Liver (tissue), 9 donors: ENCODE results near the gene SLC49A4. TPM values are rescaled to one million over a fixed set of nuclear protein-coding genes. Genes with fewer than 3 reads are reported as not detected.

ENCODE experiments used
- DNase-seq: peaks from one replicate; pipeline ENCODE4 v3.0.0-alpha.2; 2017; ENCODE audit warnings: low spot score
- H3K27ac ChIP-seq, 2 donors: one replicate each; pipeline ENCODE4 v1.7.0; 2013; ENCODE audit warnings: inconsistent platforms in 2 of 2, low read length in 2 of 2, control low read depth in 1 of 2, low read depth in 1 of 2, mild to moderate bottlenecking in 1 of 2
- H3K27me3 ChIP-seq, 4 donors: one replicate each; pipeline versions ENCODE4 v1.6.1 to v1.7.0; 2013; ENCODE audit warnings: low read length in 3 of 4, inconsistent platforms in 1 of 4, mild to moderate bottlenecking in 1 of 4, moderate library complexity in 1 of 4; ENCODE audit not compliant: control insufficient read depth in 4 of 4, insufficient read depth in 4 of 4
- H3K36me3 ChIP-seq, 4 donors: one replicate each; pipeline versions ENCODE4 v1.6.1 to v1.7.0; 2013; ENCODE audit warnings: low read length in 3 of 4, mild to moderate bottlenecking in 3 of 4, low read depth in 1 of 4, moderate library complexity in 1 of 4; ENCODE audit not compliant: control insufficient read depth in 4 of 4, insufficient read depth in 3 of 4
- H3K4me1 ChIP-seq, 4 donors: one replicate each; pipeline versions ENCODE4 v1.6.1 to v1.7.0; 2013; ENCODE audit warnings: low read length in 3 of 4, mild to moderate bottlenecking in 3 of 4, moderate library complexity in 1 of 4; ENCODE audit not compliant: control insufficient read depth in 4 of 4, insufficient read depth in 4 of 4
- H3K4me3 ChIP-seq, 3 donors: one replicate each; pipeline versions ENCODE4 v1.6.1 to v1.7.0; 2013; ENCODE audit warnings: low read length in 3 of 3, control low read depth in 1 of 3, low read depth in 1 of 3, mild to moderate bottlenecking in 1 of 3
- H3K9ac ChIP-seq, 2 donors: one replicate each; pipeline ENCODE4 v1.7.0; 2013; ENCODE audit warnings: low read length in 2 of 2, mild to moderate bottlenecking in 2 of 2, moderate library complexity in 2 of 2, control low read depth in 1 of 2, low read depth in 1 of 2
- H3K9me3 ChIP-seq, 4 donors: one replicate each; pipeline versions ENCODE4 v1.6.1 to v1.7.0; 2013; ENCODE audit warnings: low read length in 3 of 4; ENCODE audit not compliant: control insufficient read depth in 4 of 4
- ATF3 ChIP-seq: IDR thresholded peaks from 2 replicates; pipeline ENCODE4 v1.6.1; 2016; ENCODE audit warnings: antibody characterized with exemption
- CTCF ChIP-seq: fragments of 150-350 bp; IDR thresholded peaks from 2 replicates; pipeline ENCODE4 v1.5.1; 2017; ENCODE audit warnings: improper control_type of control experiment, low read depth, low read length; ENCODE audit not compliant: missing input control
- EGR1 ChIP-seq, 2 donors: IDR thresholded peaks; 2 replicates each; pipeline ENCODE4 v1.6.1; 2016 to 2018; ENCODE audit warnings: antibody characterized with exemption in 2 of 2, low read depth in 2 of 2
- FOXA1 ChIP-seq: IDR thresholded peaks from 2 replicates; pipeline ENCODE4 v1.6.1; 2016; ENCODE audit warnings: antibody characterized with exemption
- FOXA2 ChIP-seq: IDR thresholded peaks from 2 replicates; pipeline ENCODE4 v1.6.1; 2016; ENCODE audit warnings: antibody characterized with exemption
- GABPA ChIP-seq, 2 donors: IDR thresholded peaks in 1 of 2; conservative IDR thresholded peaks in 1 of 2; 2 replicates each; pipeline ENCODE4 v1.6.1; 2016; ENCODE audit warnings: antibody characterized with exemption in 2 of 2, mild to moderate bottlenecking in 1 of 2, moderate library complexity in 1 of 2
- HNF4A ChIP-seq, 2 donors: conservative IDR thresholded peaks; 2 replicates each; pipeline ENCODE4 v1.6.1; 2016; ENCODE audit warnings: antibody characterized with exemption in 2 of 2, mild to moderate bottlenecking in 2 of 2
- HNF4G ChIP-seq: IDR thresholded peaks from 2 replicates; pipeline ENCODE4 v1.6.1; 2016; ENCODE audit warnings: antibody characterized with exemption
- MAX ChIP-seq: IDR thresholded peaks from 2 replicates; pipeline ENCODE4 v1.6.1; 2016; ENCODE audit warnings: antibody characterized with exemption
- REST ChIP-seq: IDR thresholded peaks from 2 replicates; pipeline ENCODE4 v1.6.1; 2016; ENCODE audit warnings: antibody characterized with exemption, mild to moderate bottlenecking
- RXRA ChIP-seq, 2 donors: IDR thresholded peaks; 2 replicates each; pipeline ENCODE4 v1.6.1; 2017 to 2018; ENCODE audit warnings: antibody characterized with exemption in 2 of 2, mild to moderate bottlenecking in 1 of 2
- TAF1 ChIP-seq: conservative IDR thresholded peaks from 2 replicates; pipeline ENCODE4 v1.6.1; 2016; ENCODE audit warnings: antibody characterized with exemption, mild to moderate bottlenecking
- YY1 ChIP-seq: IDR thresholded peaks from 2 replicates; pipeline ENCODE4 v1.6.1; 2016; ENCODE audit warnings: antibody characterized with exemption, mild to moderate bottlenecking
- WGBS: extraction: QIAGEN DNeasy Blood & Tissue Kit; methylation state at CpG from one replicate; pipeline ENCODE4 v1.1.7; 2013; 5-methylcytosine and 5-hydroxymethylcytosine counted together
- polyA plus RNA-seq, 2 donors: library from polyadenylated mRNA; stranded (reverse) in 1 of 2; unstranded in 1 of 2; fragments of 200-250 nt in 1 of 2; fragments of >200 nt in 1 of 2; fragmentation: Nextera tagmentation in 1 of 2; extraction: Ambion mirVana in 1 of 2; gene quantifications; one replicate each; pipeline versions ENCODE4 v1.2.1 to v1.2.3, GENCODE V29; 2013 to 2015
- total RNA-seq, 2 donors: library from RNA; depleted of rRNA; stranded (reverse); fragments of >200 nt; gene quantifications; one replicate each; pipeline ENCODE4 v1.2.3, GENCODE V29; 2014
- donor health status: healthy.
- donor health status: healthy.
- donor health status: healthy.
- donor health status: healthy.
- donor health status: healthy.

Gene SLC49A4
- total and polyA plus RNA-seq, 4 donors = 3.3 to 11.1 (median 6.3) TPM

- no peaks in the 10 kb centered on the region for H3K36me3 ChIP-seq
- no peaks in the 10 kb centered on the region for H3K9me3 ChIP-seq
- no peak overlapping the region for H3K9ac ChIP-seq
- no peaks in the 10 kb centered on the region for H3K4me1 ChIP-seq
- no peak for DNase-seq
- no peak for TF ChIP-seq REST
- no peak for TF ChIP-seq RXRA (IDR thresholded peaks at IDR 0.05)
- TF ChIP-seq FOXA1 = no peak
- TF ChIP-seq CTCF = no peak
- no peak for TF ChIP-seq FOXA2
- no peak for TF ChIP-seq YY1
- no peak for TF ChIP-seq ATF3
- no peak for TF ChIP-seq TAF1
- no peak for TF ChIP-seq HNF4G
- TF ChIP-seq MAX = no peak
- no peak overlapping the region for H3K4me3 ChIP-seq
- H3K27ac ChIP-seq = no peak overlapping the region
- H3K27me3 ChIP-seq = peaks cover 0 to 7% (median 0%) of the 10 kb centered on the region in 4 donors
- 84% methylated on average over 17 of the region's 17 CpGs for WGBS
These were observed 120.6 kb downstream of the SLC49A4 start for GRCh38 chr3:122915300-122916055.

- DNase-seq = no peak
- 80% methylated on average over 4 of the region's 4 CpGs for WGBS
- TF ChIP-seq HNF4G = no peak
- no peak for TF ChIP-seq FOXA2
- TF ChIP-seq CTCF = no peak
- TF ChIP-seq YY1 = no peak
- no peak for TF ChIP-seq GABPA (IDR thresholded peaks at IDR 0.05 in 1 of 2, conservative IDR thresholded peaks at IDR 0.05 in 1 of 2)
- TF ChIP-seq EGR1 (IDR thresholded peaks at IDR 0.05; ENCODE audit: low read depth in 2 of 2) = no peak
- no peak for TF ChIP-seq HNF4A (conservative IDR thresholded peaks at IDR 0.05)
- no peak for TF ChIP-seq REST
- TF ChIP-seq ATF3 = no peak
These were observed 121.2 kb downstream of the SLC49A4 start for GRCh38 chr3:122916084-122916483.

More at GRCh38 chr3:122916084-122916483, 121.2 kb downstream of the SLC49A4 start:
- H3K36me3 ChIP-seq = no peaks in the 10 kb centered on the region
- H3K27me3 ChIP-seq = peaks cover 0 to 7% (median 0%) of the 10 kb centered on the region in 4 donors
- H3K9ac ChIP-seq = no peak overlapping the region
- H3K4me1 ChIP-seq = no peaks in the 10 kb centered on the region
- no peak overlapping the region for H3K27ac ChIP-seq
- no peak overlapping the region for H3K4me3 ChIP-seq
- H3K9me3 ChIP-seq = no peaks in the 10 kb centered on the region
